Superior temporal gyrus (tissue), 1 donor: ENCODE measurements around the gene C11orf65.

Experiments used
- DNase-seq: peaks from one replicate; pipeline ENCODE4 v3.0.0-alpha.2; 2016; ENCODE audit errors: extremely low spot score

Gene C11orf65

DNA sequence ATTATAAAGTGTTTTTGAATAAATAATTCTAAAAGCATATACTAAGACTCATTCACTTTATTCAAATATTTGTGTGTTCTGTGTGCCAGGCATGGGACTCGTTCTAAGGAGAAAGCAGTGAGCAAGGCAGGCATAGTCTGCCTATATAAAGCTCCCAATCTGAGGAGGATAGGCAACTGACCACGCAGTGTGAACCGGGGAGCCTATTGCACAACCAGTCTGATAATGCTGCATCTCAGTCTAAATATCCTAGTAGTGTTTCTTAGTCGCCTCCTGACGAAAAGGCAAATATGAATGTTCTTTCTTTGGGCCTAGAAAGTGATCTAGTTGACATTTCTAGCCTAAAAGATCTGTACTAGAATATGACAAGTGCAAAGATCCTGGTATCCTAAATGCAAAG, 98.3 kb downstream of the C11orf65 start:
- no peak for DNase-seq

DNA sequence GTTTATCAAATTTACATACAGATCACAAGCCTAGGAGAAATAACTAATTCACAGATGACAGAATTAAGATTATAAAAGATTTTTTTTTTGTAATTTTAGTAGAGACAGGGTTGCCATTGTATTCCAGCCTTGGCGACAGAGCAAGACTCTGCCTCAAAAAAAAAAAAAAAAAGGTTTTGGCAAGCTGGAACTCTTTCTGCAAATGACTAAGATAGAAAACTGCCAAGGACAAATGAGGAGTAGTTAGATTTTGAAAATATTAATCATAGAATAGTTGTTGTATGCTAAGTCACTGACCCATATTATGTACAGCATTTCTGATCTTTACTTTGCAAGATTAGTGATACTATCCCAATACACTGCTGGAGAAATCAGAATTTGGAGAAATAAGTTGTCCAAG, 99.2 kb downstream of the C11orf65 start:
- DNase-seq = peak; percentile 24

DNA sequence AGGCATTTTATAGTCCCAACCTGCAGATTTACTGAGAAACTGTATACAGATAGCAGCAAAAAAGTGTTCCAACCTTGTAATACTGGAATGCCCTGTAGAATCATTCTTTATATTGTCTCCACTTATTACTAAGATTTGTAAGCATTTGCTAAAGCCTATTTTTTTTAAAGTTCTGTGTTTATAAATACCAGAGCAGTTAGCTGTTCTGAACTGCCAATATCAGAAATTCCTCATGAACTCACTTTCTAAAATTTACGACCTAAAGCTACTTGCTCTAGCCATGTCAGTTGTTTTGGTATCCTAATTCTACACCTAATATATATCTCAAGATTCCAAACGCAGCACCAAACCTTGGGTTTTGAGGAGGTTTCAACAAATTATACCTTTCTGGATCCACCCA, 103.2 kb downstream of the C11orf65 start:
- no peak for DNase-seq

DNA sequence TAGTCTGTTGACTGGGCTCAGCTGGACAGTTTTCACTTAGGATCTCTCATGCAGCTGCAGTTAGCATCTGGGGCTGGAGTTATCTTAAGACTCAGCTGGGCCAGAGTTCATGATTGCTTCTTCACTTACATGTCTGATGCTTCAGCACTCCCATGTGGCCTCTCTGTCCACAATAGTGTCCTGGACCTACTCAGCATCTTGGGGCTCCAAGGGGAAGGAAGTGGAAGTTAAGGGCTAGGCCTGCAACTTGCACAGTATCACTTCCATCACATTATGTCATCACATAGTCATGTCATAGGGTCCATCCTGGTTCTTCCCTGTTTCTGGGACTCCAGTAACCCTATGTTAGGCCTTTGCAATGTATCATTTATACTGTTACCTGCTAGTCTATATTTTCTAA, 115.9 kb downstream of the C11orf65 start:
- DNase-seq = no peak

DNA sequence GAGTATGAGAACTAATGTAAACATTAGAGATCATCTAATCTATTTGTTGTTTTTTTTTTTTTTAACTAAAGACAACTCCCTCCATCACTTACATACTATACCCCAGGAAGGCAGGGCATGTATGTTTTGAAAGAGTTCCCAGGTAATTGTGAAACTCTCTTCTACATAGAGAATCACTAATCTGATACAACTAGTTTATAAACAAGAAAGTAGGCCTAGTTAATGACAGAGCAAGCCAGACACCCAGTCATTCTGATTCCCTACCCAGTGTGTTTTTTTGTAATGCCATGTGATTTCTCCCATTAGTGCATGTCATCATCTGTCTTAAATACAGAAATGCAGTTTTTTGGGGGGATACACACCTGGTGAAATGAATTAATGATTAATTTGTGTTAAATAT, 120.9 kb downstream of the C11orf65 start:
- DNase-seq = no peak

DNA sequence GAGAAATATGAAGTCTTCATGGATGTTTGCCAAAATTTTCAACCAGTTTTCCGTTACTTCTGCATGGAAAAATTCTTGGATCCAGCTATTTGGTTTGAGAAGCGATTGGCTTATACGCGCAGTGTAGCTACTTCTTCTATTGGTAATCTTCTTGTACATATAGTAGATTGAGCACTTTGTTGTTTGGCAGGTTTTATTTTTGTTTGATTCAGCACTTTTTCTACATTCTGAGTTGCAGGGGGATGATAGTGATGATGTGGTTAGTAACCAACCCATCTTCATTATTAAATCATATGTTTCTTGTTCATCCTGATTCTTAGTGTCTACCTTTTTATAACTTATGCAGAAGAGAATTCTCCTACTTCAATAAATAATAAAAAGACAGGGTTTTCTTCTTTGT, 121.6 kb downstream of the C11orf65 start:
- DNase-seq = no peak

DNA sequence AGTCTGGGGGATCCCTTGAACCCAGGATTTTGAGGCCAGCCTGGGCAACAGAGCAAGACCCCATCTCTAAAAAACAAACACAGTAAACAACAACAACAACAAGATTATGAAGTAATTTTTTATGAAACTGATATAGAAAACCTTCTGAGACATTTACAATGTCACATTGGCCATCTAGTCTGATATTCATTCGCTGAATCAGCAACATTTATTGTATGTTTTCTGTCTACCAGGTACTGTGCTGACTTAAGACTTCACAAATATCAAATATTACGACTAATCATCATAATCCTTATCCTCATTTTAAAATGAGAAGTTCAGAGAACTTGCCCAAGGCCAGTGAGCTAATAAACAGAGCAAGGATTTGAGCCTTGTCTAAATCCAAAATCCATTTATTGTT, 123.6 kb downstream of the C11orf65 start:
- no peak for DNase-seq

DNA sequence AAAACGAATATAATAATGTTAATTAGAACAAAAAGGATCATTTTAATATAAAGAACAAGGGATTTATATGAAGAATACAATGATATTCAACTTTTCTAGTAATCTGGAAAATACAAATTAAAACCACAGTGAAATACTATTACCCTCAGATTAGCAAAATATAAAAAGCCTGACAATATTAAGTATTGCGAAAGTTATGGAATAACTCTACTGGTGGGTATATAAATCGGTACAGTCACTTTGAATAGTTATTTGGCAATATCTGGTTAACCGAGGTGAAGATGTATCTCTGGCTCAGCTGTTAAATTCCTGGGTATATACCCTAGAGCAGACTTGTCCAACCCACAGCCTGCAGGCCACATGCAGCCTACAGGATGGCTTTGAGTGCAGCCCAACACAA, 125.7 kb downstream of the C11orf65 start:
- no peak for DNase-seq

DNA sequence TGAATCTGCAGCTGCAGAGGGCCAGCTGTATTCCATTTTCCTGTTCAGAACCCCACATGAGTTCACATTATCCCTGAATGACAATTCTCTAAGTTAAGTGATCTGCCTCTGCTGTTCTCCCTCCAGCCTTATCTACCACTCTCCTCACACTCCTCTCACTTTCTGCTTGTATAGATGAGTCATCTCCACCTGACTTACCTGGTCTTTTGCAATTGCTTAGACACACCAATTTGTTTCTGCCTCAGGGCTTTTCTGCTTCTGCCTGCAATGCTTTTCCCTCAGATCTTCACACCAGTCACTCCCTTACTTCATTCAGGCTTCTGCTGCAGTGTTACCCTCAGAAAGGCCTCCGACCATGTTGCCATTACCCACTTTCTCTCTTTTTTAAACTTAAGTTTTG, 126.4 kb downstream of the C11orf65 start:
- DNase-seq = no peak

DNA sequence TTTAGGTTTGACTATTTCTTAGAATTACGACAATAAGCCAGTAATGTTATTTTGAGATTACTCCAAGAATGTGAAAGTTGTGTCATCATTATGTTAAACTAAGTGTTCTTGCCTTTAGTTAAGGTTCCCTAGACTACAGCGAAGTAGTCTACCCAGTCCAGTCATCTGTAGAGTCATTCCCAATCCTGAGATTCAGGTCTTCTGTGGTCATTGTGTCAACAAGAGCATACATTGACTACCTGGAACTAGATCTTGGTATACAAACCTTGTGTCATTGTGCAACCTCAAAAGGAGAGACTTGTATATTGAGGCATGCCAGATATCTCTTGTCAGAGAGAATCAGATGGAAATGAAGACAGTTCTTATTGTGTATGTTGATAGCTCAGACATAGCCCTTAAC, 128.6 kb downstream of the C11orf65 start:
- no peak for DNase-seq

DNA sequence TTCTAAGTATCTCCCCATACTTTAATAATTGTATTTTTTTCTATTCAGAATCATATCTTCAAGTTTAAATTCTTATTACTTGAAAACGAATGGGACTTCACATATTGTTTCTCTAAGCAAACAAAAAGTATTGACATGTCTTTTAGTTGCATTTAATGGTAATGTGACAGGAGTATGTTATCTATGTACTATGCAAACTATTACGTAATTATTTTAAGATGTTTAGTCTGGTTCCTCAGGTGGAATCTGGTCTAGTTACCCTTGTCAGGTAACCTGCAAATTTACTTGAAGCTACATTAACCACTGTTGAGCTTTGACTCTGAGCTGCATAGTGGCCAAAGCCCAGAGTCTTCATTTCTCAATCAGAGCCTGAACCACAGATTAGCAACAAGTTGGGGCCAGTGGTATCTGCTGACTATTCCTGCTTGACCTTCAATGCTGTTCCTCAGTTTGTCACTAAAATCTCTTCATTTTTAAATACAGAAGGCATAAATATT, 133.9 kb downstream of the C11orf65 start:
- DNase-seq = no peak
